CD1c-positive myeloid dendritic cell (primary cell): ENCODE results near the gene SPACA5.
"Not testable (repeated sequence)": the region's sequence is repeated elsewhere in the genome, so short reads cannot be mapped to it uniquely, and the experiment has no call there.

Source experiments
- DNase-seq: peaks from one replicate; pipeline ENCODE4 v3.0.0-alpha.2; 2016; ENCODE audit errors: extremely low spot score

SPACA5 gene

GRCh38 chrX:48006688-48007087, at the start of gene SPACA5:
TSS of gene SPACA5 (plus strand) at chrX:48006988. CDS start at chrX:48007803, 815 bp downstream.
- not testable (repeated sequence) for DNase-seq

- not testable (repeated sequence) for DNase-seq
Measured at GRCh38 chrX:47958206-47958605, 48.6 kb upstream of the SPACA5 start.

GRCh38 chrX:47958761-47959342, 47.9 kb upstream of the SPACA5 start:
- DNase-seq = peak; percentile 3

- DNase-seq = peak; percentile 57
Measured at GRCh38 chrX:47960406-47960805, 46.4 kb upstream of the SPACA5 start.

- DNase-seq = peak; percentile 12
Measured at GRCh38 chrX:47961830-47962229, 45.0 kb upstream of the SPACA5 start.

GRCh38 chrX:47965526-47965925, 41.3 kb upstream of the SPACA5 start:
- not testable (repeated sequence) for DNase-seq

- DNase-seq = no peak
Measured at GRCh38 chrX:47973235-47973634, 33.6 kb upstream of the SPACA5 start.

GRCh38 chrX:47976254-47977151, 30.3 kb upstream of the SPACA5 start:
- DNase-seq = no peak

GRCh38 chrX:47991263-47992094, 15.3 kb upstream of the SPACA5 start:
- peak; percentile 38 for DNase-seq

- DNase-seq = no peak
Measured at GRCh38 chrX:47992095-47992380, 14.8 kb upstream of the SPACA5 start.

- DNase-seq = no peak
Measured at GRCh38 chrX:47992669-47993068, 14.1 kb upstream of the SPACA5 start.

GRCh38 chrX:48001260-48001659, 5.5 kb upstream of the SPACA5 start:
- no peak for DNase-seq

- DNase-seq = no peak
Measured at GRCh38 chrX:48002319-48002718, 4.5 kb upstream of the SPACA5 start.

- no peak for DNase-seq
Measured at GRCh38 chrX:48002929-48003328, 3.9 kb upstream of the SPACA5 start.

GRCh38 chrX:48003367-48003757, 3.4 kb upstream of the SPACA5 start:
- DNase-seq = peak; percentile 7

GRCh38 chrX:48003758-48004457, 2.9 kb upstream of the SPACA5 start, which contains the start of gene ZNF182:
TSS of gene ZNF182 (minus strand) at chrX:48003989. CDS start at chrX:48002609, 1,380 bp downstream.
- DNase-seq = peak; percentile 96

GRCh38 chrX:48009445-48009960, 2.7 kb downstream of the SPACA5 start:
- DNase-seq = not testable (repeated sequence)

GRCh38 chrX:48016583-48017310, 10.0 kb downstream of the SPACA5 start:
- not testable (repeated sequence) for DNase-seq

- DNase-seq = not testable (repeated sequence)
Measured at GRCh38 chrX:48019892-48020291, 13.1 kb downstream of the SPACA5 start.

GRCh38 chrX:48020472-48020871, 13.7 kb downstream of the SPACA5 start:
- DNase-seq = peak; percentile 3
